GM12801 (cell line): ENCODE measurements around the gene GBA3.

ENCODE experiments used
- TF ChIP-seq, protein P1 (sequence below): IDR thresholded peaks from one replicate; pipeline ENCODE4 v1.5.1; 2011; ENCODE audit warnings: control low read depth; ENCODE audit not compliant: insufficient read length; ENCODE audit errors: extremely low read depth

GBA3 gene

DNA sequence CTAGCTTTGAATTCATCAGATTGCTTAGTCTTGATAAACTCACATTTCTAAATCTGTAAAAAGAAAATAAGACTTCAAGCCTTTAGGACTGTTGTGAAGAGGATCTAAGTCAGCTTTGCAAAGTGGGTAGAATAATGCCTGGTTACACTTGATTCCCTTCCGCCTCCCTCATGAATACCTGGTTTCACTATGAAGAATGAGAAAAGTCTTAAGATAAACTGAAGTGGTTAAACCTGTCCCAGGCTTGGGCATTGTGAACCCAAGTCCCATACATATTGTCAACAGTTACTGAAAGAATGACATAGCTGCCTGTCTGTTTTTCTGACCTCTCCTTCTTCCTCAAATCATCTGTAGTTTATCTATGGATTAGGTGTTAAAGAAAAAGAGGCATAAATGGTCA is 16.7 kb upstream of the GBA3 start:
- TF ChIP-seq, protein P1, sequence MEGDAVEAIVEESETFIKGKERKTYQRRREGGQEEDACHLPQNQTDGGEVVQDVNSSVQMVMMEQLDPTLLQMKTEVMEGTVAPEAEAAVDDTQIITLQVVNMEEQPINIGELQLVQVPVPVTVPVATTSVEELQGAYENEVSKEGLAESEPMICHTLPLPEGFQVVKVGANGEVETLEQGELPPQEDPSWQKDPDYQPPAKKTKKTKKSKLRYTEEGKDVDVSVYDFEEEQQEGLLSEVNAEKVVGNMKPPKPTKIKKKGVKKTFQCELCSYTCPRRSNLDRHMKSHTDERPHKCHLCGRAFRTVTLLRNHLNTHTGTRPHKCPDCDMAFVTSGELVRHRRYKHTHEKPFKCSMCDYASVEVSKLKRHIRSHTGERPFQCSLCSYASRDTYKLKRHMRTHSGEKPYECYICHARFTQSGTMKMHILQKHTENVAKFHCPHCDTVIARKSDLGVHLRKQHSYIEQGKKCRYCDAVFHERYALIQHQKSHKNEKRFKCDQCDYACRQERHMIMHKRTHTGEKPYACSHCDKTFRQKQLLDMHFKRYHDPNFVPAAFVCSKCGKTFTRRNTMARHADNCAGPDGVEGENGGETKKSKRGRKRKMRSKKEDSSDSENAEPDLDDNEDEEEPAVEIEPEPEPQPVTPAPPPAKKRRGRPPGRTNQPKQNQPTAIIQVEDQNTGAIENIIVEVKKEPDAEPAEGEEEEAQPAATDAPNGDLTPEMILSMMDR, result no peak

DNA sequence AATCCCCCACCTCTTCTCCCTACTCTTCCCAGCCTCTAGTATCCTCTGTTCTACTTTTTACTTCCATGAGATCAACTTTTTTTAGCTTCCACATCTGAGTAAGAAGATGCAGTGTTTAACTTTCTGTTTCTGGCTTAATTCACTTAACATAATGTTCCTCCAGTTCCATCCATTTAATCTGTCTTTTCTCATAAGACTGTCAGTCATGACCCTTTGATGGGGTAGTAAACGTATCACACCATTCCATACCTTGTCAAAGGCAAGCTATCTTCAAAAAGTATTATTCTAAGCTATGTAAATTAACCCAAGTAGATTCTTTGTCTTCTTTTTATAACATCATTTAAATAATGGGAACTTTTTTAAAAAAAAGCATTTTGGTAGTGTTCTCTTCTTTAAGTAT is 15.0 kb upstream of the GBA3 start:
- TF ChIP-seq, protein P1, result no peak

DNA sequence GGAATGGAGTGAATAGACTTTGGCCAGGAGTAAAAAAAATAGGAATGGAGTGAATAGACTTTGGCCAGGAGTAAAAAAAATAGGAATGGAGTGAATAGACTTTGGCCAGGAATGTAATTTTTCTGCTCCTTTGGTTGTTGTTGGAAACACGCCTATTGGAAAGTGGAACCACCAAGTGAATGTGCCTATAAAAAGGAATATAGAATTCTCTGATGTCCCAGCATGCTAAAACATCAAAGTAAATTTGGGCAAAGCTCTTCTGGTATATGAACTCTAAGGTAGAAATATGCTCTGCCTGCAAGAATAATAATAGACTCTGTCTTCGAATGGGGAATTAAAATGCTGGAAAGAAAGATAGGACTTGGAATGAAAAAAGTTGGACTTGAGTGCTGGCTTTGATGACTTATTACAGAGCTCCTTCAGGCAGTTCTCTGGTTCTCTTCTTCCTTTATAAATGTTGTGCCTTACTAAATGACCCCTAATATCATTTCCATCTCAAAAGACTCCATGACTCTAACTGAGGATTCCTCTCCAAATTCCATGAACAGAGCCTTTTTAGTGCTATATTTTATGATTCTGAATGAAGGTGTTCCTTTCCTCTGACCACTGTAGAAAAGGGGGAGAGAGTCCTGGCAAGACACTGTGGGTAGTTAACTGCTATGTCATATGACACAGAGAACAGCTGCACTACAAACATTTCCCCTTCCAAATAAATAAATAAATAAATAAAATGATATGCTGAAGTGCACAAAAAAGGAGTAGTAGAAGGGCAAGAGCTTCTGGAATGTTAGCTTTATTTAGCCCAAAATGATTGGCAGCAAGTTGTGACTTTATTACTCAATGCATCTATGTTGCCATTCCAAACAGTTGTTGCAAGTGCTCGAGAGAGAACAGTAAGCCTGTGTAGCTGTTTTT is 13.5 kb upstream of the GBA3 start:
- TF ChIP-seq, protein P1, result no peak

DNA sequence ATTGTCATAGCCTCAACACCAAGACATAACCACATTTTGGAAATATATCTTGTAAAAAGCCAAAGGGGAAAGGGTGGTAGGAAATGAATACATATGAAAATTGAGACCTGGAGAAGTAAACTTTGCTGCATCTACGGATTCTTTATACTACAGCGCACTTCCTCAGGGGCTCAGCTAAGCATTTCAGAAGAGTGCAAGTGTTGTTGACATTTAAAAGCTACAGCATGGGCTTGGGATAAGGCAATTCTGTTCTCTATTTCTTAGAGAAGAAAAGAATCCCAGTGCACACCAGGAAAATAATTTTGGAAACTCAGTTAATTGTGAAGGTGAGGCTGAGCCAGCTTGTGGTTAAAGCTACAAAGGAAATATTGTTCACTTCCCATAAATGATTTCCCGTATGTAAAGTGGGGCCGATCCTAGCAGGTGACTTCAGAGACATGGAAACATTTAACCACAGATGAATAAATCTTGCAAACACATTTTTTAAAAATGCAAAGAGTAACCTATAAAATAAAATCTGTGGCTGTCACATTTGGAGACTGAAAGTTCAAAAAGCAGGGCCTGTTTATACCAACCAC is 12.6 kb upstream of the GBA3 start:
- TF ChIP-seq, protein P1, result no peak

DNA sequence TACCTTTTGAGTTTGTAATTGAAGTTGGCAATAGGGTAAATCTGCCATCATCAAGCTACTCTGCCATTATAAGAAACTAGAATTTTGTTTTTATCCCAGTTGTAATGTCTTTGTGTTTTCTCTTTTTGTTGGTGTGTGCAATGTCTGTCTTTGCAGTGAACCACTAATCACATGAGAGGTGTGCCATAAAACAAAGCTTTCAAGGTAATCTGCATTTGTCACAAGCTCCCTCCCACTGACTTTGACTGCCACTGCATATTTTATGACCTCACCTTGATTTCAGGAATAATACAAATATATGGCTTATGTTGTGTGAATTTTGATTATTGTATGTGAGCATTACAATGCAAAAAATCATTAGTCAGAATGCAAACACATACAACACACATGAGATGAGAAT is 9.0 kb upstream of the GBA3 start:
- TF ChIP-seq, protein P1, result no peak

DNA sequence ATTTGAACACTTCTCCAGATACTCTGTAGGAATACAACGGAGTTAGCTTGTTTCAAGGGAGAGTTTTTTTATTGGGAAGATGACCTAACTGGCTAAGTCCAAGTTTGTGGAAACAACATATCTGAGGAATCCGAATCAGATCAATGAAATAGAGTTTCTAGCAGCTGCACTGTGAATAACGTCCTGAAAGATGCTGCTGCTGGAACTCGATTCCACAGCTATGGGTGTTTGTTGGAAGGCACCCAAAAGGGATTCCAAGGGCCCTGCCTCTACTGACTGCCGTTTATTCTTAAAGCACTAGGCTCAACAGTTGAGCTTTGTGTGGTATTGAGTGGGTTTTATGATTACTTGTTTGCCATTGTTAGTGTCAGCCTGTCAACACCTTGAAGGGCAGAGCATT is 6.6 kb upstream of the GBA3 start:
- TF ChIP-seq, protein P1, result no peak

DNA sequence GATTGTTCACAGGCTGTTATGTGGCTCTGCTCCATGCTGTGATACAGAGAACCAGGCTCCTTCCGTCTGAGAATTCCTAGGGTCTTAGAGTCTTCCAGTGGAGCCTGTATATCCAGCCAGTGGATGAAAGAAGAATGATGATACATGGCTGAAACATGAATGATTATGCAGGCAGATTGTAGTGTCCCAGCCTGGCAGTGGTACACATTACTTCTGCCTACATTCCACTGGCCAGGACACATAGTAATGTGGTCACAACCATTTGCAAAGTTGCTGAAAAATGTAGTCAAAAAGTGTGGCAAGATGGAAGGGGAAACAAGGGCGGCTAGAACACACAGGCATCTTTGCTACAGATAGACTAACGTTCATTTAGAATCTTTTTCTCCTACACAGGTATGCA is 4.5 kb upstream of the GBA3 start:
- TF ChIP-seq, protein P1, result no peak
